Right renal pelvis (tissue), 4 donors: Measurements from ENCODE around the gene RNF114. TPM values are rescaled to one million over a fixed set of nuclear protein-coding genes. Genes with fewer than 3 reads are reported as not detected.
"Not testable (repeated sequence)": the region's sequence is repeated elsewhere in the genome, so short reads cannot be mapped to it uniquely, and the experiment has no call there.

Experiments
- DNase-seq, 4 donors: peaks; one replicate each; pipeline ENCODE4 v3.0.0-alpha.2; 2013; ENCODE audit warnings: low read depth in 4 of 4, low spot score in 3 of 4, missing footprints in 1 of 4
- polyA plus RNA-seq, 4 donors: library from polyadenylated mRNA; unstranded; fragments of 120-200 nt; gene quantifications; one replicate each; pipeline ENCODE4 v1.2.1, GENCODE V29; 2013; ENCODE audit not compliant: insufficient read length in 4 of 4

Gene RNF114
- polyA plus RNA-seq, 4 donors = 65.0 to 74.8 (median 71.4) TPM

- DNase-seq = no peak
Measured at GRCh38 chr20:49924247-49924646, 11.9 kb upstream of the RNF114 start.

DNA sequence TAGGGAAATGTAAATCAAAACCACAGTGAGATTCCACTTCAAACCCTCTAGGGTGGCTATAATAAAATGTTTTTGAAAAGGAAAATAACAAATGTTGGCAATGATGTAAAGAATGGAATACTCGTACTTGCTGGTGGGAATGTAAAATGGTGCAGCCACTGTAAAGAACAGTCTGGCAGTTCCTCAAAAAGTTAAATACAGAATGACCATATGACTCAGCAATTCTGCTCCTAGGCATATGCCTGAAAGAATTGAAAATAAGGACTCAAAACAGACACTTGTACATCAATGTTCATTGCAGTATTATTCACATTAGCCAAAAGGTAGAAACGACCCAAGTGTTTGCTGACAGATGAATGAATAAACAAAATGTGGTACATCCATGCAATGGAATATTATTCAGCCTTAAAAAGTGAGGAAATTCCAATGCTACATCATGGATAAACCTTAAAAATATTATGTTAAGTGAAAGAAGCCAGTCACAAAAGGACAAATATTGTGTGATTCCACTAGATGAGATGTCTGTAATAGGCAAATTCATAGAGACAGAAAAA is 10.2 kb upstream of the RNF114 start:
- DNase-seq = no peak

- DNase-seq = peak in 3 of 4 donors; percentile 68 to 78 (median 75)
Measured at GRCh38 chr20:49928411-49929141, 7.6 kb upstream of the RNF114 start.

DNA sequence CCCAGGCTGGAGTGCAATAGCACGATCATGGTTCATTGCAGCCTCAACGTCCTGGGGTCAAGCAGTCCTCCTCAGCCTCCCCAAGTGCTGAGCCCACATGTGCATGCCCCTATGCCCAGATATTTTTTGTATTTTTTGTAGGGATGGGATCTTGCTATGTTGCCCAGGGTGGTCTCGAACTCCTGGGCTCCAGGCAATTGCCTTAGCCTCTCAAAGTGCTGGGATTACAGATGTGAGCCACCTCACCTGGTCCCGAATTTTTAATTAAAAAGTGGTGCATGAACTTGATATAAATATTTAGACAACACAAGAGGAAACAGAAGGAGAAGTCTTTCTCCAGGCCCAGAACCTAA is 7.1 kb upstream of the RNF114 start:
- no peak for DNase-seq

- DNase-seq = no peak
Measured at GRCh38 chr20:49935746-49936152, 448 bp upstream of the RNF114 start.

DNA sequence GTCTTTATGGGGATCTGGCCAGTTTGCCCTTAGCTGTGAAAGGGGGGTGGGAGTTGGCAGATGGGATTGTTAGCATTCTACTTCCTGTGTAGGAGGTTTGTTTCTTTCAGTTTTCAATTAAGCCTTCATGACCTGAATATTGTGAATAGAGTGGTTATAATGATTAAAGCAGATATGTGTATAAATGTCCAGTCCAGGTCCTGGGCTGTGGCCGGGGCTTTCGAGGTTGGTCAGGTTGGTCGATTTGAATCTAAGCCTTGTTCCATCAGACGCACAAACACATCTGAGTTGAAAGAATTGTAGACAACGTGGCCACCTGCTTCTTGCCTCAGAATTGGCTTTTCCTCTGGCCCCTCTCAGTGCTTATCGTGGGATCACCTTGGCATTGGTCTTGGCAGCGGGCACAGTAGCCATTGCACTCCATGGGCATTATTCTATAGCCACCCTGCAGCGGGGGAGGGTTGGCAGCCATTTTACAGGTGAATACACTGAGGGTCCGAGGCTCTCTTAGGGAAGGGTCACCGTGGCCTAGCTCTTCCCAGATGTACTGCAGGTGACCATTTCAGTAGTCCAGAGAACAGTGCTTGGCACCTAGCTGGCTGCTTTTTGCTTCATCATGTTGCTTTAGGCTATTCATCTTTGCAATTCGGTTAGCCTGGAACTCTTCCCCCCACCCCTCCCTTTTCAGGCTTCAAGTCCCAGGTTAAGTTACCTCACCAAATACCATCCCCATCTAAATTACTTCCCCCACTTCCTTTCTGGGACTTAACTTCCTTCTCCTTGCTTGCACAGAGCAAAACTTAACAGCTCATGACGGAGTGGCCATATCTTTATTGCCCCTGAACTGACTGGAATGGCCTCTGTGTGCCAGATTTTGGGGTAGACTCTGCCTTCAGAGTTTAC is 1.1 kb downstream of the RNF114 start:
- DNase-seq = no peak

- DNase-seq = no peak
Measured at GRCh38 chr20:49938173-49939163, 2.3 kb downstream of the RNF114 start.

GRCh38 chr20:49941456-49941855 is 5.3 kb downstream of the RNF114 start:
- DNase-seq = no peak

DNA sequence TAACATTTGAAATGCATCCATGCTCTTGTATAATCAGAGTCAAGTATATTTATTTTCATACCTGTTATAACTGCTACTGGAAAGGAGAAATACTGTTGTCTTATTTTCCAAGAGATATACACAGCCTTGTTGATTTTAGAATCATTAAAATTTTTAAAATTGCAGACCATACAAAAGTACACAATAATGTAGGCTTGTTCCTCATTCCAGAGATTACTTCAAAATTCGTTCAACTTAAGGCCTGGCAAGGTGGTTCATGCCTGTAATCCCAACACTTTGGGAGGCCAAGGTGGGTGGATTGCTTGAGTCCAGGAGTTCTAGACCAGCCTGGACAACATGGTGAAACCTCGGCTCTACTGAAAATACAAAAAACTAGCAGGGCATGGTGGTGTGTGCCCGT is 6.1 kb downstream of the RNF114 start:
- no peak for DNase-seq

- DNase-seq = no peak
Measured at GRCh38 chr20:49942942-49943341, 6.7 kb downstream of the RNF114 start.

- no peak for DNase-seq
Measured at GRCh38 chr20:49945306-49945700, 9.1 kb downstream of the RNF114 start.

- DNase-seq = no peak
Measured at GRCh38 chr20:49945701-49946477, 9.7 kb downstream of the RNF114 start.

DNA sequence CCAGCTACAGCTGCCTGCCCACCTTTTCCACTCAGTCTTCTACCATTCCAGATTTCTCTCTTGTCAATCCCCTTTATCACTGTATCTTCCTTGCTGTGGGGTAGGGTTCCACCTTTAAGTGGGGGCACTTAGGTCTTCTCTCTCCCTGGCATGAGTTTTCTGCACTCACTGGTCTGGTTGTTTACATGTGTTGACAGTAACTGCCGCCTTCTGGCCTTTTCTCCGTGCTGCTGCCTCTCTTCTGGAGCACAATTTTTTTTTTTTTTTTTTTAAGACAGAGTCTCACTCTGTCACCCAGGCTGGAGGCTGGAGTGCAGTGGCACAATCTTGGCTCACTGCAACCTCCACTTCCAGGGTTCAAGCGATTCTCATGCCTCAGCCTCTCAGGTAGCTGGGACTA is 12.0 kb downstream of the RNF114 start:
- no peak for DNase-seq

- no peak for DNase-seq
Measured at GRCh38 chr20:49948809-49949507, 12.8 kb downstream of the RNF114 start.

- no peak for DNase-seq
Measured at GRCh38 chr20:49951151-49951550, 15.0 kb downstream of the RNF114 start.

- no peak for DNase-seq
Measured at GRCh38 chr20:49955167-49955566, 19.0 kb downstream of the RNF114 start.

- not testable (repeated sequence) for DNase-seq
Measured at GRCh38 chr20:49955830-49956396, 19.7 kb downstream of the RNF114 start.

GRCh38 chr20:49956689-49957088 is 20.5 kb downstream of the RNF114 start:
- DNase-seq = no peak
